GM12878 (cell line): ENCODE results near the gene SLIT1. TPM values are rescaled to one million over a fixed set of nuclear protein-coding genes. Genes with fewer than 3 reads are reported as not detected.

ENCODE experiments used
- ATAC-seq: fragments of 200-7000 bp; cut with Tn5 transposase; 3 replicates; pipeline ENCODE4 v1.9.1; 2020; ENCODE audit warnings: mild to moderate bottlenecking, moderate library complexity
- BruUV-seq: library from RNA; stranded (reverse); fragments of 400-500 nt; replicated peaks from 2 replicates; lab custom pipeline; 2021; lab: Mats Ljungman, UMichigan
- CTCF ChIA-PET: fragments of 300-600 bp; sonication (Branson Sonifier 250); formaldehyde crosslinking; extraction: SDS; loops from one replicate; lab custom pipeline; 2021; ENCODE audit warnings: inconsistent platforms; lab: Yijun Ruan, JAX
- POLR2A ChIA-PET: fragments of 350-600 bp; formaldehyde crosslinking; extraction: SDS; loops from one replicate; lab custom pipeline; 2021; ENCODE audit warnings: inconsistent platforms; lab: Charles Lee
- RAD21 ChIA-PET: fragments of 300-600 bp; sonication (Branson Sonifier 250); formaldehyde crosslinking; loops from one replicate; lab custom pipeline; 2023; ENCODE audit warnings: antibody characterized with exemption; ENCODE audit not compliant: unreplicated experiment; lab: Charles Lee
- SMC1A ChIA-PET: fragments of 300-600 bp; sonication (Branson Sonifier 250); formaldehyde crosslinking; loops from one replicate; lab custom pipeline; 2023; ENCODE audit not compliant: unreplicated experiment, uncharacterized antibody; lab: Charles Lee
- DNase-seq: peaks from one replicate; pipeline ENCODE4 v3.0.0-alpha.2; 2011; ENCODE audit warnings: low read depth, low spot score
- FAIRE-seq: peaks from 3 replicates; lab custom pipeline; 2011; peaks lifted over from hg19 to GRCh38; lab: Jason Lieb, UNC
- H2AFZ ChIP-seq: 2 replicates; pipeline ENCODE4 v1.6.0; 2011; ENCODE audit warnings: low read depth, low read length, control low read depth; ENCODE audit not compliant: control insufficient read depth
- H3K27ac ChIP-seq: 2 replicates; pipeline ENCODE4 v1.5.1; 2011; ENCODE audit warnings: control low read depth; ENCODE audit not compliant: control insufficient read depth, insufficient read depth
- H3K27me3 ChIP-seq, 2 experiments: replicated peaks in 1 of 2; 2 replicates each; pipeline versions ENCODE4 v1.6.0 to v1.6.1; 2011; ENCODE audit warnings: low read length in 1 of 2; ENCODE audit not compliant: control insufficient read depth in 2 of 2, insufficient read depth in 2 of 2
- H3K36me3 ChIP-seq, 2 experiments: 2 replicates each; pipeline ENCODE4 v1.5.1; 2011; ENCODE audit warnings: low read length in 1 of 2; ENCODE audit not compliant: control insufficient read depth in 2 of 2, insufficient read depth in 2 of 2
- H3K4me1 ChIP-seq: 2 replicates; pipeline ENCODE4 v1.6.1; 2011; ENCODE audit warnings: mild to moderate bottlenecking, low read length, moderate library complexity, mixed read lengths; ENCODE audit not compliant: control insufficient read depth, insufficient read depth
- H3K4me2 ChIP-seq: 2 replicates; pipeline ENCODE4 v1.6.0; 2011; ENCODE audit warnings: control low read depth; ENCODE audit not compliant: control insufficient read depth, insufficient read depth
- H3K4me3 ChIP-seq: fragments of 200-600 bp; sonication (generic); 2 replicates; pipeline ENCODE4 v1.5.1; 2016
- H3K79me2 ChIP-seq: 2 replicates; pipeline ENCODE4 v1.6.0; 2011; ENCODE audit warnings: low read length; ENCODE audit not compliant: control insufficient read depth, insufficient read depth
- H3K9ac ChIP-seq: 2 replicates; pipeline ENCODE4 v1.8.0; 2011; ENCODE audit warnings: low read length, control low read depth, mixed read lengths; ENCODE audit not compliant: control insufficient read depth, insufficient read depth
- H3K9me3 ChIP-seq: replicated peaks from 3 replicates; pipeline ENCODE4 v1.5.1; 2011; ENCODE audit warnings: mild to moderate bottlenecking, low read length; ENCODE audit not compliant: control insufficient read depth, insufficient read depth
- H4K20me1 ChIP-seq: 2 replicates; pipeline ENCODE4 v1.6.0; 2011; ENCODE audit not compliant: control insufficient read depth, insufficient read depth
- BCL11A ChIP-seq: IDR thresholded peaks from 2 replicates; pipeline ENCODE4 v1.6.1; 2011; ENCODE audit warnings: low read depth, low read length
- BHLHE40 ChIP-seq, 2 experiments: fragments of 450-650 bp in 1 of 2; IDR thresholded peaks; 2 replicates each; pipeline ENCODE4 v1.6.1; 2011 to 2017; ENCODE audit warnings: low read depth in 2 of 2, borderline replicate concordance in 1 of 2, improper control_type of control experiment in 1 of 2, low read length in 1 of 2, mild to moderate bottlenecking in 1 of 2
- LARP7 ChIP-seq: fragments of 450-650 bp; IDR thresholded peaks from 2 replicates; pipeline ENCODE4 v1.6.1; 2017; ENCODE audit warnings: mild to moderate bottlenecking
- MTA3 ChIP-seq: IDR thresholded peaks from 2 replicates; pipeline ENCODE4 v1.6.1; 2012; ENCODE audit warnings: low read length, inconsistent platforms, borderline replicate concordance
- RAD21 ChIP-seq: IDR thresholded peaks from 2 replicates; pipeline ENCODE4 v1.6.1; 2011; ENCODE audit warnings: mild to moderate bottlenecking, low read depth, low read length, moderate library complexity; ENCODE audit not compliant: insufficient read depth
- YBX1 ChIP-seq: fragments of 450-650 bp; IDR thresholded peaks from 2 replicates; pipeline ENCODE4 v1.6.1; 2016; ENCODE audit warnings: antibody characterized with exemption
- ZSCAN29 ChIP-seq: fragments of 450-650 bp; IDR thresholded peaks from 2 replicates; pipeline ENCODE4 v1.6.1; 2017; ENCODE audit warnings: mild to moderate bottlenecking, moderate library complexity
- WGBS: methylation state at CpG from one replicate; pipeline ENCODE4 v1.1.6; 2016; ENCODE audit warnings: low lambda C conversion rate; ENCODE audit not compliant: insufficient replicate concordance, insufficient coverage; ENCODE audit errors: missing lambda C conversion rate; 5-methylcytosine and 5-hydroxymethylcytosine counted together
- in situ Hi-C: fragments of 300-500 bp; cut with MboI; formaldehyde crosslinking; loops from 9 replicates; pipeline ENCODE4 v1.14.3; 2018; ENCODE audit warnings: mixed read lengths
- intact Hi-C: fragments of 100-400 bp; cut with micrococcal nuclease; formaldehyde crosslinking; loops from one replicate; pipeline ENCODE4 v1.14.2; 2022; ENCODE audit not compliant: unreplicated experiment
- polyA plus RNA-seq, 11 experiments: library from polyadenylated mRNA; depleted of rRNA in 4 of 11; unstranded in 6 of 11; stranded (reverse) in 5 of 11; fragments of >200 nt; fragmentation: Nextera tagmentation in 4 of 11; fragmentation: Illumina TruSeq in 1 of 11; extraction: Ambion mirVana in 4 of 11; extraction: Trizol in 1 of 11; gene quantifications; 1 replicate in 1 of 11; 2 replicates in 10 of 11; pipeline versions ENCODE4 v1.2.1 to v1.2.3, GENCODE V29; 2011 to 2016; ENCODE audit warnings: inconsistent platforms in 2 of 11, missing spikeins in 2 of 11, low read depth in 1 of 11
- total RNA-seq, 4 experiments: library from RNA; depleted of rRNA in 3 of 4; stranded (reverse); fragments of >200 nt in 3 of 4; fragmentation: Illumina TruSeq in 1 of 4; extraction: Trizol in 1 of 4; gene quantifications; 2 replicates each; pipeline versions ENCODE4 v1.2.1 to v1.2.3, GENCODE V29; 2013 to 2021
- TF ChIP-seq, protein P1 (sequence below): IDR thresholded peaks from 2 replicates; pipeline ENCODE4 v1.6.1; 2012; ENCODE audit warnings: improper control_type of control experiment, low read depth, low read length; ENCODE audit not compliant: insufficient replicate concordance
- TF ChIP-seq, protein P2 (sequence below): fragments of 150-350 bp; IDR thresholded peaks from 2 replicates; pipeline ENCODE4 v1.6.1; 2014; ENCODE audit warnings: mild to moderate bottlenecking, low read depth, low read length
- TF ChIP-seq, protein P3 (sequence below): fragments of 450-650 bp; formaldehyde crosslinking; IDR thresholded peaks from 2 replicates; pipeline ENCODE4 v1.4.0; 2022; ENCODE audit warnings: mild to moderate bottlenecking, moderate library complexity
- TF ChIP-seq, protein P4 (sequence below): IDR thresholded peaks from 2 replicates; pipeline ENCODE4 v1.6.1; 2012; ENCODE audit warnings: low read depth, low read length, improper control_type of control experiment

Gene SLIT1
- total and polyA plus RNA-seq, 10 of the 15 experiments (the other 5 are each of a cell fraction or from before 2014, with no cell fraction given) = 0.04 to 0.19 (median 0.06) TPM; not detected in 4

DNA sequence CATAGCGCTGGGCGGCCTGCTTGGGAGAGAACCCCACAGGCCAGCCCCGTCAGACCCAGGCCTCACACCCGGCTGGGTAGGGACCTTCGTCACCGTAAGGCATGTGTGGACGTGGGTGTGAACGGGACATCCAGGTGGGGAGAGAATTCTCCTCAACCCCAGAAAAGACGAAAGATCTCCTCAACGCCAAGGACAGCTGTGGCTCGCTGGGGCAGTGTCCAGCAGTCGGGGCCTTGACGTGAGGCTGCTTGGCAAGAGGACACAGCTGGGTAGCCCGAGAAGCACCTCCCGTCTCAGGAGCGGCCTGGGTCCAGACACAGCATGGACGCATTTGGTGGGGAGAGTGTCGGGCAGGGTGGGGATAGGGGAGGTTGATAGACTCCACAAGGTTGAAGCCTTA is 1.2 kb upstream of the SLIT1 start (continued):
- TF ChIP-seq, protein P1, sequence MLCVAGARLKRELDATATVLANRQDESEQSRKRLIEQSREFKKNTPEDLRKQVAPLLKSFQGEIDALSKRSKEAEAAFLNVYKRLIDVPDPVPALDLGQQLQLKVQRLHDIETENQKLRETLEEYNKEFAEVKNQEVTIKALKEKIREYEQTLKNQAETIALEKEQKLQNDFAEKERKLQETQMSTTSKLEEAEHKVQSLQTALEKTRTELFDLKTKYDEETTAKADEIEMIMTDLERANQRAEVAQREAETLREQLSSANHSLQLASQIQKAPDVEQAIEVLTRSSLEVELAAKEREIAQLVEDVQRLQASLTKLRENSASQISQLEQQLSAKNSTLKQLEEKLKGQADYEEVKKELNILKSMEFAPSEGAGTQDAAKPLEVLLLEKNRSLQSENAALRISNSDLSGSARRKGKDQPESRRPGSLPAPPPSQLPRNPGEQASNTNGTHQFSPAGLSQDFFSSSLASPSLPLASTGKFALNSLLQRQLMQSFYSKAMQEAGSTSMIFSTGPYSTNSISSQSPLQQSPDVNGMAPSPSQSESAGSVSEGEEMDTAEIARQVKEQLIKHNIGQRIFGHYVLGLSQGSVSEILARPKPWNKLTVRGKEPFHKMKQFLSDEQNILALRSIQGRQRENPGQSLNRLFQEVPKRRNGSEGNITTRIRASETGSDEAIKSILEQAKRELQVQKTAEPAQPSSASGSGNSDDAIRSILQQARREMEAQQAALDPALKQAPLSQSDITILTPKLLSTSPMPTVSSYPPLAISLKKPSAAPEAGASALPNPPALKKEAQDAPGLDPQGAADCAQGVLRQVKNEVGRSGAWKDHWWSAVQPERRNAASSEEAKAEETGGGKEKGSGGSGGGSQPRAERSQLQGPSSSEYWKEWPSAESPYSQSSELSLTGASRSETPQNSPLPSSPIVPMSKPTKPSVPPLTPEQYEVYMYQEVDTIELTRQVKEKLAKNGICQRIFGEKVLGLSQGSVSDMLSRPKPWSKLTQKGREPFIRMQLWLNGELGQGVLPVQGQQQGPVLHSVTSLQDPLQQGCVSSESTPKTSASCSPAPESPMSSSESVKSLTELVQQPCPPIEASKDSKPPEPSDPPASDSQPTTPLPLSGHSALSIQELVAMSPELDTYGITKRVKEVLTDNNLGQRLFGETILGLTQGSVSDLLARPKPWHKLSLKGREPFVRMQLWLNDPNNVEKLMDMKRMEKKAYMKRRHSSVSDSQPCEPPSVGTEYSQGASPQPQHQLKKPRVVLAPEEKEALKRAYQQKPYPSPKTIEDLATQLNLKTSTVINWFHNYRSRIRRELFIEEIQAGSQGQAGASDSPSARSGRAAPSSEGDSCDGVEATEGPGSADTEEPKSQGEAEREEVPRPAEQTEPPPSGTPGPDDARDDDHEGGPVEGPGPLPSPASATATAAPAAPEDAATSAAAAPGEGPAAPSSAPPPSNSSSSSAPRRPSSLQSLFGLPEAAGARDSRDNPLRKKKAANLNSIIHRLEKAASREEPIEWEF = no peak
- TF ChIP-seq, protein P2, sequence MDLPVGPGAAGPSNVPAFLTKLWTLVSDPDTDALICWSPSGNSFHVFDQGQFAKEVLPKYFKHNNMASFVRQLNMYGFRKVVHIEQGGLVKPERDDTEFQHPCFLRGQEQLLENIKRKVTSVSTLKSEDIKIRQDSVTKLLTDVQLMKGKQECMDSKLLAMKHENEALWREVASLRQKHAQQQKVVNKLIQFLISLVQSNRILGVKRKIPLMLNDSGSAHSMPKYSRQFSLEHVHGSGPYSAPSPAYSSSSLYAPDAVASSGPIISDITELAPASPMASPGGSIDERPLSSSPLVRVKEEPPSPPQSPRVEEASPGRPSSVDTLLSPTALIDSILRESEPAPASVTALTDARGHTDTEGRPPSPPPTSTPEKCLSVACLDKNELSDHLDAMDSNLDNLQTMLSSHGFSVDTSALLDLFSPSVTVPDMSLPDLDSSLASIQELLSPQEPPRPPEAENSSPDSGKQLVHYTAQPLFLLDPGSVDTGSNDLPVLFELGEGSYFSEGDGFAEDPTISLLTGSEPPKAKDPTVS = no peak
- no peak for TF ChIP-seq ZSCAN29
- TF ChIP-seq BHLHE40 (IDR thresholded peaks at IDR 0.05; ENCODE audit: borderline replicate concordance in 1 of 2, low read depth in 2 of 2, low read length in 1 of 2) = no peak

DNA sequence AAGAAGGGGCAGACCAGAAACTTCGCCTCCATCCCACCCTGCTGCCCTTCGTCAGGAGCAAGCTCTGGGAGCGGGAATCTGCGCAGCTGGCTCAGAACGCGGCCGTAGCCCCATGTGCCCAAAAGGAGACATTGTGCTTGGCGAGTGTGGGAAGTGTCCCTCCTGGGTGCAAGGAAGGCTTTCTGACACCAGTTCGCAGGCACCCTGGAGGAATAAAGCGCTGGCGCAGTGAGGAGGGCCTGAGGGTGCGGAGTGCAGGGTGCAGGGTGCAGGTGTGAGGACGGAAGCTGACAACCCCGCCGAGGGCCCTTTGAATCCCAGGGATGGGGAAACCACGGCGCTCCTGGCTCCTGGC is 811 bp downstream of the SLIT1 start:
- no TSS peak for BruUV-seq
- peaks cover 11 to 14% of the 10 kb centered on the region in 2 experiments for H3K27me3 ChIP-seq
- TF ChIP-seq MTA3 (no peak), RAD21 (no peak), YBX1 (no peak), BCL11A (no peak), LARP7 (no peak)
- TF ChIP-seq, protein P3, sequence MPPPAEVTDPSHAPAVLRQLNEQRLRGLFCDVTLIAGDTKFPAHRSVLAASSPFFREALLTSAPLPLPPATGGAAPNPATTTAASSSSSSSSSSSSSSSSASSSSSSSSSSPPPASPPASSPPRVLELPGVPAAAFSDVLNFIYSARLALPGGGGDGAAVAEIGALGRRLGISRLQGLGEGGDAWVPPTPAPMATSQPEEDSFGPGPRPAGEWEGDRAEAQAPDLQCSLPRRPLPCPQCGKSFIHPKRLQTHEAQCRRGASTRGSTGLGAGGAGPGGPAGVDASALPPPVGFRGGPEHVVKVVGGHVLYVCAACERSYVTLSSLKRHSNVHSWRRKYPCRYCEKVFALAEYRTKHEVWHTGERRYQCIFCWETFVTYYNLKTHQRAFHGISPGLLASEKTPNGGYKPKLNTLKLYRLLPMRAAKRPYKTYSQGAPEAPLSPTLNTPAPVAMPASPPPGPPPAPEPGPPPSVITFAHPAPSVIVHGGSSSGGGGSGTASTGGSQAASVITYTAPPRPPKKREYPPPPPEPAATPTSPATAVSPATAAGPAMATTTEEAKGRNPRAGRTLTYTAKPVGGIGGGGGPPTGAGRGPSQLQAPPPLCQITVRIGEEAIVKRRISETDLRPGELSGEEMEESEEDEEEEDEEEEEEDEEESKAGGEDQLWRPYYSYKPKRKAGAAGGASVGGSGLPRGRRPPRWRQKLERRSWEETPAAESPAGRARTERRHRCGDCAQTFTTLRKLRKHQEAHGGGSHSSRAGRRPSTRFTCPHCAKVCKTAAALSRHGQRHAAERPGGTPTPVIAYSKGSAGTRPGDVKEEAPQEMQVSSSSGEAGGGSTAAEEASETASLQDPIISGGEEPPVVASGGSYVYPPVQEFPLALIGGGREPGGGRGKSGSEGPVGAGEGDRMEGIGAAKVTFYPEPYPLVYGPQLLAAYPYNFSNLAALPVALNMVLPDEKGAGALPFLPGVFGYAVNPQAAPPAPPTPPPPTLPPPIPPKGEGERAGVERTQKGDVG (CRISPR knock-in tag) = no peak
- TF ChIP-seq, protein P4, sequence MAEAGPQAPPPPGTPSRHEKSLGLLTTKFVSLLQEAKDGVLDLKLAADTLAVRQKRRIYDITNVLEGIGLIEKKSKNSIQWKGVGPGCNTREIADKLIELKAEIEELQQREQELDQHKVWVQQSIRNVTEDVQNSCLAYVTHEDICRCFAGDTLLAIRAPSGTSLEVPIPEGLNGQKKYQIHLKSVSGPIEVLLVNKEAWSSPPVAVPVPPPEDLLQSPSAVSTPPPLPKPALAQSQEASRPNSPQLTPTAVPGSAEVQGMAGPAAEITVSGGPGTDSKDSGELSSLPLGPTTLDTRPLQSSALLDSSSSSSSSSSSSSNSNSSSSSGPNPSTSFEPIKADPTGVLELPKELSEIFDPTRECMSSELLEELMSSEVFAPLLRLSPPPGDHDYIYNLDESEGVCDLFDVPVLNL = no peak

More for the DNA sequence above, 811 bp downstream of the SLIT1 start:
- no peak for ATAC-seq
- no peak overlapping the region for H3K4me2 ChIP-seq
- no peak for FAIRE-seq
- H3K4me1 ChIP-seq = no peaks in the 10 kb centered on the region
- no peak overlapping the region for H3K4me3 ChIP-seq
- CTCF ChIA-PET = no interaction called here
- SMC1A ChIA-PET = no interaction called here
- WGBS = 55% methylated on average over 17 of the region's 17 CpGs
- H3K79me2 ChIP-seq = no peaks in the 10 kb centered on the region
- intact Hi-C loops (no loop called here), in situ Hi-C loops (no loop called here)
- no peaks in the 10 kb centered on the region for H3K9me3 ChIP-seq
- H4K20me1 ChIP-seq = no peaks in the 10 kb centered on the region
- RAD21 ChIA-PET = no interaction called here
- no peak overlapping the region for H2AFZ ChIP-seq
- H3K36me3 ChIP-seq = no peaks in the 10 kb centered on the region
- POLR2A ChIA-PET = no interaction called here
- no peak for DNase-seq
- H3K9ac ChIP-seq = no peak overlapping the region
- H3K27ac ChIP-seq = no peak overlapping the region
